SK-N-SH treated with all-trans-retinoic acid at 6 μM for 48 hours (cell line): Measurements from ENCODE around the gene C3.

Experiments
- ATAC-seq: fragments of 200-7000 bp; cut with Tn5 transposase; 3 replicates; pipeline ENCODE4 v1.9.1; 2020; ENCODE audit warnings: mild to moderate bottlenecking, moderate library complexity
- ARNTL ChIP-seq: fragments of 450-650 bp; formaldehyde crosslinking; IDR thresholded peaks from 2 replicates; pipeline ENCODE4 v1.5.0; 2020; ENCODE audit warnings: low read depth, mild to moderate bottlenecking, moderate library complexity, borderline replicate concordance
- BACH2 ChIP-seq: fragments of 250-450 bp; sonication (Bioruptor Pico); IDR thresholded peaks from 2 replicates; pipeline ENCODE4 v1.9.0; 2021; ENCODE audit warnings: mild to moderate bottlenecking, borderline replicate concordance
- CSDC2 ChIP-seq: fragments of 250-450 bp; sonication (Bioruptor Pico); IDR thresholded peaks from 2 replicates; pipeline ENCODE4 v1.5.0; 2020; ENCODE audit warnings: mild to moderate bottlenecking, moderate library complexity
- GLIS3 ChIP-seq: fragments of 250-450 bp; sonication (Bioruptor Pico); IDR thresholded peaks from 2 replicates; pipeline ENCODE4 v1.5.0; 2020; ENCODE audit warnings: mild to moderate bottlenecking, moderate library complexity
- OSR1 ChIP-seq: fragments of 250-450 bp; sonication (Bioruptor Pico); IDR thresholded peaks from 2 replicates; pipeline ENCODE4 v1.8.0; 2022; ENCODE audit warnings: moderate library complexity, mild to moderate bottlenecking, inconsistent platforms
- PPARA ChIP-seq: fragments of 250-450 bp; sonication (Bioruptor Pico); IDR thresholded peaks from 2 replicates; pipeline ENCODE4 v1.5.0; 2020; ENCODE audit warnings: mild to moderate bottlenecking, borderline replicate concordance
- SNAI2 ChIP-seq: fragments of 250-450 bp; sonication (Bioruptor Pico); IDR thresholded peaks from 2 replicates; pipeline ENCODE4 v1.5.0; 2020; ENCODE audit warnings: mild to moderate bottlenecking, moderate library complexity
- TCF4 ChIP-seq: fragments of 250-450 bp; sonication (Bioruptor Pico); IDR thresholded peaks from 2 replicates; pipeline ENCODE4 v1.8.0; 2021; ENCODE audit warnings: mild to moderate bottlenecking, moderate library complexity, borderline replicate concordance
- TOX ChIP-seq: fragments of 250-450 bp; sonication (Bioruptor Pico); IDR thresholded peaks from 2 replicates; pipeline ENCODE4 v1.8.0; 2021; ENCODE audit warnings: mild to moderate bottlenecking, moderate library complexity, borderline replicate concordance
- ZC3H10 ChIP-seq: fragments of 250-450 bp; sonication (Bioruptor Pico); IDR thresholded peaks from 2 replicates; pipeline ENCODE4 v1.5.1; 2021; ENCODE audit warnings: mild to moderate bottlenecking, moderate library complexity
- ZFP3 ChIP-seq: fragments of 250-450 bp; sonication (Bioruptor Pico); IDR thresholded peaks from 2 replicates; pipeline ENCODE4 v1.5.0; 2020; ENCODE audit warnings: mild to moderate bottlenecking, moderate library complexity
- ZFP30 ChIP-seq: fragments of 450-650 bp; formaldehyde crosslinking; IDR thresholded peaks from 2 replicates; pipeline ENCODE4 v1.5.0; 2022; ENCODE audit warnings: mild to moderate bottlenecking, moderate library complexity
- ZNF565 ChIP-seq: fragments of 450-650 bp; formaldehyde crosslinking; conservative IDR thresholded peaks from 2 replicates; pipeline ENCODE4 v1.5.0; 2020; ENCODE audit warnings: low read depth, mild to moderate bottlenecking, moderate library complexity
- ZNF70 ChIP-seq: fragments of 450-650 bp; formaldehyde crosslinking; IDR thresholded peaks from 2 replicates; pipeline ENCODE4 v1.5.0; 2020; ENCODE audit warnings: mild to moderate bottlenecking, moderate library complexity
- ZNF8 ChIP-seq: fragments of 450-650 bp; formaldehyde crosslinking; IDR thresholded peaks from 2 replicates; pipeline ENCODE4 v1.5.0; 2020; ENCODE audit warnings: mild to moderate bottlenecking, moderate library complexity
- TF ChIP-seq, protein P1 (sequence below): fragments of 250-450 bp; sonication (Bioruptor Pico); IDR thresholded peaks from 2 replicates; pipeline ENCODE4 v1.5.0; 2020; ENCODE audit warnings: mild to moderate bottlenecking, moderate library complexity
- TF ChIP-seq, protein P2 (sequence below): fragments of 250-450 bp; sonication (Bioruptor Pico); IDR thresholded peaks from 2 replicates; pipeline ENCODE4 v1.8.0; 2020; ENCODE audit warnings: mild to moderate bottlenecking, moderate library complexity, borderline replicate concordance
- TF ChIP-seq, protein P3 (sequence below): fragments of 250-450 bp; sonication (Bioruptor Pico); IDR thresholded peaks from 2 replicates; pipeline ENCODE4 v1.5.1; 2021; ENCODE audit warnings: mild to moderate bottlenecking, moderate library complexity
- TF ChIP-seq, protein P4 (sequence below): fragments of 250-450 bp; sonication (Bioruptor Pico); IDR thresholded peaks from 2 replicates; pipeline ENCODE4 v1.5.1; 2020; ENCODE audit warnings: low read depth, mild to moderate bottlenecking, moderate library complexity

C3 gene

DNA sequence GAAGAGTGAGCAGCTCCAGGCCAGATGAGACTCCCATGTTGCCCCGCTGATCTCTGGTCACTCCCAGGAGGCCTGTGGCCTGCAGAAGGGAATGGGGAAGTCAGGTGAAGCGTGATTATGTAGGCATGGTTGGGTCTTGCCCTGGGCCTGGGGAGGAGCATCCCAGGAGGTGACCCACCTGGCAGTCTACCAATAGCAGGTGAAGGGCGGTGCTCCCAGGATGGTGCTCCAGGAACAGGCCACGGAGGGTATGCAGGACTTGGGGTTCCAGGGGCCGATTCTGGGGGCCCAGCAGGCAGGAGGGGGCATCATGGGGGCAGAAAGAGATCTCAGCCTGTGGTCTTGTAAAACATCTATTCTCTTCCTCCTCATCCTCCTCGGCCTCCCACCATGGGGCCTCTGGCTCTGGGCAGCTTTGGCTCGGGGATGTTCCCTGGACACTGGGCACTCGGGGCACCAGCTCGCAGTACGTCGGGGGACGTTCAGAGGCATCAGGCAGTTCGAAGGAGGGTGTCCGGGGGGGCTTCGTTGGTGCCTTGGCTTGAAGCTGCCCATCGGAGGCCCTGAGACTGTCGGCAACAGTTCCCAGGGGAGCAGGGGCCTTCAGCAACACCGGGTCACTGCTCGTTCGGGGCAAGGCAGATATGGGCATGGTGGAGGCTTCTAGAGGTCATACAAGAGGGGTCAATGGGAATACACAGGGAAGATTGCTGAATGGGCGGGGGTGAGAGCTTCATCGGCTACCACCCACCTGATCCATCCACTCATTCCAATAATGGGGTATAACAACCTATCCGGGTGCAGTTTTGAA is 34.4 kb upstream of the C3 start:
- no peak for TF ChIP-seq SNAI2 (CRISPR knock-in tag)
- TF ChIP-seq, all 23 proteins: peak for 0
- no peak for ATAC-seq

DNA sequence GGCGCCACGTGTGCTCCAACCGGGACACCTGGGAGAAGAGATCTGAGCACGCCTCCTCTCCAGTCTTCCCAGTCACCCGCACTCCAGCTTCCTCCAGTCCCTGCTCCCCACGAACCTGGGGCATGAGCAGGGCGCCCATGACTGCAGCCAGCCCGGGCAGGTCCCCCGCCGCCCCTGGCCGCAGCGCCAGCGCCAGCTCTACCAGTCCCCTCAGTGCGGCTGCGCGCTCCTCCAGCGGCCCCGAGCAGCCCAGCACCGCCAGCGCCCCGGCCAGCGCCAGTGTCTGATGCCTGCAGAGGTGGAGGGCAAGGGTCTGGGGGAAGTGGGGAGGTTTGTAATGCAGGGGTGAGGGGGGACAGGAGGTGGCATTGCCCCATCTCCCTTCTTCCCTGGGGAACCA is 33.7 kb upstream of the C3 start:
- ATAC-seq = no peak

DNA sequence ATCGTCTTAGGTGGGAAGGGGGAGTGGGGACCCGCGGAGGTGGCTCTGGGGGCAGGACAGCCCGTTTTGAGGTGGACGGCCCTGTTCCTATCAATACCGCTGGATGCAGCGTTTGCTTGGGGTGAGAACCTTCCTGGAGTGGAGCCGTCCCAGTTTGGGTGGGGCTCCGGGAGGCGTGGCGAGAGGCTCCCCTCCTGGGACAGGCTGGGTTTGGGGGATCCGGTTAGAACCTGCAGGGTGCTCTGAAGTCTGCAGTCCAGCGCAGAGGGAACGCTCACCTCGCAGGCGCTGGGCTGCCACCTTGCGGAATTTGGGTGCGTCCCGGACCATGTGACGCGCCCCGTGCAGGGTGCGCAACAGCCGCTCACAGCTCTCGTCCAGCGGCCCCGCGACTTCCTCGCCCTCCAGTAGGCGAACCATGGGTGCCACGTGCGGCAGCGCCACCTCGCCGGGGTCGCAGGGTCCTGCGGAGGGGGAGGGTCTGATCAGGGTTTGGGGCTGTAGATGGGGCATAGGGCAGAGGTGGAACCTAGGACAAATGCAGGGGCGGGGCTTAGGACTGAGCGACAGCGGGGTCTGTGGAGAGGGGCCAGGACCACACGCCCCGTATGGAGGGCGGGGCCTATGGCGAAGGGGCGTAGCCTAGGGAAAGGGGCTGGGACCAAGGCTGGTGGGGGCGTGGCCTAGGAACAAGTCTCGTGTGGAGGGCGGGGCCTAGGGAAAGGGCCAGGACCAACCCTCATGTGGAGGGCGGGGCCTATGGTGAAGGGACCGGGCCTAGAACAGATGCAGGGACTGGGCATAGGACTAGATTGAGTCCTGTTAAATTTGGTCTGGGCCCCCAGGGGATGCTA is 33.0 kb upstream of the C3 start:
- TF ChIP-seq, protein P1, sequence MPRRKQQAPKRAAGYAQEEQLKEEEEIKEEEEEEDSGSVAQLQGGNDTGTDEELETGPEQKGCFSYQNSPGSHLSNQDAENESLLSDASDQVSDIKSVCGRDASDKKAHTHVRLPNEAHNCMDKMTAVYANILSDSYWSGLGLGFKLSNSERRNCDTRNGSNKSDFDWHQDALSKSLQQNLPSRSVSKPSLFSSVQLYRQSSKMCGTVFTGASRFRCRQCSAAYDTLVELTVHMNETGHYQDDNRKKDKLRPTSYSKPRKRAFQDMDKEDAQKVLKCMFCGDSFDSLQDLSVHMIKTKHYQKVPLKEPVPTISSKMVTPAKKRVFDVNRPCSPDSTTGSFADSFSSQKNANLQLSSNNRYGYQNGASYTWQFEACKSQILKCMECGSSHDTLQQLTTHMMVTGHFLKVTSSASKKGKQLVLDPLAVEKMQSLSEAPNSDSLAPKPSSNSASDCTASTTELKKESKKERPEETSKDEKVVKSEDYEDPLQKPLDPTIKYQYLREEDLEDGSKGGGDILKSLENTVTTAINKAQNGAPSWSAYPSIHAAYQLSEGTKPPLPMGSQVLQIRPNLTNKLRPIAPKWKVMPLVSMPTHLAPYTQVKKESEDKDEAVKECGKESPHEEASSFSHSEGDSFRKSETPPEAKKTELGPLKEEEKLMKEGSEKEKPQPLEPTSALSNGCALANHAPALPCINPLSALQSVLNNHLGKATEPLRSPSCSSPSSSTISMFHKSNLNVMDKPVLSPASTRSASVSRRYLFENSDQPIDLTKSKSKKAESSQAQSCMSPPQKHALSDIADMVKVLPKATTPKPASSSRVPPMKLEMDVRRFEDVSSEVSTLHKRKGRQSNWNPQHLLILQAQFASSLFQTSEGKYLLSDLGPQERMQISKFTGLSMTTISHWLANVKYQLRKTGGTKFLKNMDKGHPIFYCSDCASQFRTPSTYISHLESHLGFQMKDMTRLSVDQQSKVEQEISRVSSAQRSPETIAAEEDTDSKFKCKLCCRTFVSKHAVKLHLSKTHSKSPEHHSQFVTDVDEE = no peak
- TF ChIP-seq, protein P2, sequence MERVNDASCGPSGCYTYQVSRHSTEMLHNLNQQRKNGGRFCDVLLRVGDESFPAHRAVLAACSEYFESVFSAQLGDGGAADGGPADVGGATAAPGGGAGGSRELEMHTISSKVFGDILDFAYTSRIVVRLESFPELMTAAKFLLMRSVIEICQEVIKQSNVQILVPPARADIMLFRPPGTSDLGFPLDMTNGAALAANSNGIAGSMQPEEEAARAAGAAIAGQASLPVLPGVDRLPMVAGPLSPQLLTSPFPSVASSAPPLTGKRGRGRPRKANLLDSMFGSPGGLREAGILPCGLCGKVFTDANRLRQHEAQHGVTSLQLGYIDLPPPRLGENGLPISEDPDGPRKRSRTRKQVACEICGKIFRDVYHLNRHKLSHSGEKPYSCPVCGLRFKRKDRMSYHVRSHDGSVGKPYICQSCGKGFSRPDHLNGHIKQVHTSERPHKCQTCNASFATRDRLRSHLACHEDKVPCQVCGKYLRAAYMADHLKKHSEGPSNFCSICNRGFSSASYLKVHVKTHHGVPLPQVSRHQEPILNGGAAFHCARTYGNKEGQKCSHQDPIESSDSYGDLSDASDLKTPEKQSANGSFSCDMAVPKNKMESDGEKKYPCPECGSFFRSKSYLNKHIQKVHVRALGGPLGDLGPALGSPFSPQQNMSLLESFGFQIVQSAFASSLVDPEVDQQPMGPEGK (CRISPR knock-in tag) = no peak
- TF ChIP-seq SNAI2 (CRISPR knock-in tag) (no peak), TOX (no peak), PPARA (CRISPR knock-in tag) (no peak), ZFP30 (no peak), CSDC2 (no peak)
- TF ChIP-seq, protein P3, sequence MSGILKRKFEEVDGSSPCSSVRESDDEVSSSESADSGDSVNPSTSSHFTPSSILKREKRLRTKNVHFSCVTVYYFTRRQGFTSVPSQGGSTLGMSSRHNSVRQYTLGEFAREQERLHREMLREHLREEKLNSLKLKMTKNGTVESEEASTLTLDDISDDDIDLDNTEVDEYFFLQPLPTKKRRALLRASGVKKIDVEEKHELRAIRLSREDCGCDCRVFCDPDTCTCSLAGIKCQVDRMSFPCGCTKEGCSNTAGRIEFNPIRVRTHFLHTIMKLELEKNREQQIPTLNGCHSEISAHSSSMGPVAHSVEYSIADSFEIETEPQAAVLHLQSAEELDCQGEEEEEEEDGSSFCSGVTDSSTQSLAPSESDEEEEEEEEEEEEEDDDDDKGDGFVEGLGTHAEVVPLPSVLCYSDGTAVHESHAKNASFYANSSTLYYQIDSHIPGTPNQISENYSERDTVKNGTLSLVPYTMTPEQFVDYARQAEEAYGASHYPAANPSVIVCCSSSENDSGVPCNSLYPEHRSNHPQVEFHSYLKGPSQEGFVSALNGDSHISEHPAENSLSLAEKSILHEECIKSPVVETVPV = no peak
- ATAC-seq = peak; percentile 88

More for the DNA sequence above, 33.7 kb upstream of the C3 start:
- TF ChIP-seq SNAI2 (CRISPR knock-in tag) (no peak), ZNF565 (CRISPR knock-in tag) (no peak), TCF4 (CRISPR knock-in tag) (no peak), BACH2 (CRISPR knock-in tag) (no peak), ZC3H10 (CRISPR knock-in tag) (no peak), OSR1 (no peak)

DNA sequence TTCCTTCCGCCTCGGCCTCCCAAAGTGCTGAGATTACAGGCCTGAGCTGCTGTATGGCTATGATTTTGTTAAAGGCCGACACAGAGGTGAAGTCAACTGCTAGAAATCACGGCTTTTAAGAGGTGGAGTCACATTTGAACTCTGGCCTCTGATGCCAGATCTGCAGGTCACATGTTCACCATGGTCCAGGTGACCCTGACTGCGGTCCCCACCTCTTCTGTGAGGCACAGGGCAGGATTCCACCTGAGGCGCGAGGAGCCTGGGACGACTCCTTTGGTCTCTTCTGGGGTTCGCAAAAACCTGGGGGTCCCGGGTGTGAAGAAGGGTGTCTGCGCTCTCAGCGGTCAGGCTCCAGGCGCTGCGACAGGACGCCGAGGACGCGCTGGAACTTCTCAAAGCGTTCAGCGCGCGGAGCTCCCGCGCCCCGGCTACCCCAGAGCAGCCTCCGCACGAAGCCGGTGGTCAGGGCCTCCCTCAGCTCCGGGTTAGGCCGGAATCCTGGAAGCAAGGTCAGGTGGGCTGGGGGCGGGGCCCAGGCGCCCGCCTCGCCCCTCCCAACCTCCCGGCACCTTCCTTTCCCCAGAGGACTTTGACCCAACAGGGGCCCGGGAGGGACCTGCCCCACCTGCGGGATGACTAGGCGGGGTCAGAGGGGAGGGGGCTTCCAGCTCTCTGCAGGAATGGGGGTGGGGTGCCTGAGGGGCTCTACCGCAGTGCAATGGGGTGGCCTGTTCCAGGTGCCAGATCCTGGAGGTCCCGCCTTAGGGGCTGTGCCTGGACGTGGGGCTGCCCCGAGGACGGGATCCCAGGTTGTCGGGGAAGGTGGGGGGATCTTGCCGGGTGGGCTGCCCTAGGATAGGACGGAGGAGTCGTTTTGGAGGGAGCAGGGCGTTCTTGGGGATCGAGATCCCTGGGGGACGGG is 32.1 kb upstream of the C3 start:
- ATAC-seq = no peak
- TF ChIP-seq, protein P3 = no peak
- no peak for TF ChIP-seq ARNTL (CRISPR knock-in tag)
- TF ChIP-seq TOX = no peak
- TF ChIP-seq ZNF70 (CRISPR knock-in tag) = no peak
- TF ChIP-seq, protein P4, sequence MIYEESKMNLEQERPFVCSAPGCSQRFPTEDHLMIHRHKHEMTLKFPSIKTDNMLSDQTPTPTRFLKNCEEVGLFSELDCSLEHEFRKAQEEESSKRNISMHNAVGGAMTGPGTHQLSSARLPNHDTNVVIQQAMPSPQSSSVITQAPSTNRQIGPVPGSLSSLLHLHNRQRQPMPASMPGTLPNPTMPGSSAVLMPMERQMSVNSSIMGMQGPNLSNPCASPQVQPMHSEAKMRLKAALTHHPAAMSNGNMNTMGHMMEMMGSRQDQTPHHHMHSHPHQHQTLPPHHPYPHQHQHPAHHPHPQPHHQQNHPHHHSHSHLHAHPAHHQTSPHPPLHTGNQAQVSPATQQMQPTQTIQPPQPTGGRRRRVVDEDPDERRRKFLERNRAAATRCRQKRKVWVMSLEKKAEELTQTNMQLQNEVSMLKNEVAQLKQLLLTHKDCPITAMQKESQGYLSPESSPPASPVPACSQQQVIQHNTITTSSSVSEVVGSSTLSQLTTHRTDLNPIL (CRISPR knock-in tag) = no peak
- TF ChIP-seq ZFP30 = no peak
- TF ChIP-seq SNAI2 (CRISPR knock-in tag) = no peak
- TF ChIP-seq, protein P1 = no peak
- TF ChIP-seq OSR1 = no peak
- TF ChIP-seq ZC3H10 (CRISPR knock-in tag) = no peak
- no peak for TF ChIP-seq ZNF8 (CRISPR knock-in tag)
- no peak for TF ChIP-seq ZFP3 (CRISPR knock-in tag)
- TF ChIP-seq BACH2 (CRISPR knock-in tag) = no peak
- TF ChIP-seq ZNF565 (CRISPR knock-in tag) = no peak
- no peak for TF ChIP-seq GLIS3
